Measurements from ENCODE around the gene TIAM2. TPM values are rescaled to one million over a fixed set of nuclear protein-coding genes. Genes with fewer than 3 reads are reported as not detected.

Gene TIAM2
- total and polyA plus RNA-seq, 9 of the 15 experiments (the other 6 are each of a cell fraction or from before 2014, with no cell fraction given): 0.73 to 6.5 (median 4.3) TPM

- TF ChIP-seq ZNF592 (IDR thresholded peaks at IDR 0.05) (no peak), RBM14 (IDR thresholded peaks at IDR 0.05; ENCODE audit: borderline replicate concordance, insufficient read depth, low read depth, low read length) (no peak), UBTF (IDR thresholded peaks at IDR 0.05; ENCODE audit: borderline replicate concordance in 1 of 2, low read depth in 2 of 2, low read length in 2 of 2) (no peak), GTF2E2 (tag; IDR thresholded peaks at IDR 0.05) (no peak), PTBP1 (IDR thresholded peaks at IDR 0.05; ENCODE audit: low read depth, low read length) (no peak), ZSCAN32 (CRISPR knock-in tag; IDR thresholded peaks at IDR 0.05) (no peak), TAF7 (tag; IDR thresholded peaks at IDR 0.05) (no peak), COPS2 (conservative IDR thresholded peaks at IDR 0.05) (no peak), HNRNPUL1 (IDR thresholded peaks at IDR 0.05; ENCODE audit: low read length) (no peak), FOXA3 (CRISPR knock-in tag; conservative IDR thresholded peaks at IDR 0.05 in 1 of 2, IDR thresholded peaks at IDR 0.05 in 1 of 2) (no peak)
Observed at GRCh38 chr6:155115893-155116570, 120.9 kb downstream of the TIAM2 start (continued).

Data from K562 (cell line).